Right lobe of liver (tissue), 4 donors: ENCODE measurements around the gene UBL3.

ENCODE experiments used
- CTCF ChIP-seq, 4 donors: fragments of 200-600 bp in 3 of 4; fragments of 450-650 bp in 1 of 4; IDR thresholded peaks; one replicate each; pipeline versions ENCODE4 v1.5.1 to v1.8.0; 2016 to 2022; ENCODE audit warnings: antibody characterized with exemption in 4 of 4, mild to moderate bottlenecking in 2 of 4
- POLR2A ChIP-seq: fragments of 450-650 bp; IDR thresholded peaks from one replicate; pipeline ENCODE4 v1.6.1; 2017; ENCODE audit warnings: antibody characterized with exemption, mild to moderate bottlenecking
- donor health status: DM: no; HTN: no; CAD: no.
- donor health status: DM: no; HTN: no; CAD: no.
- donor health status: DM: no; HTN: yes; CAD: no.

- no peak for TF ChIP-seq CTCF (IDR thresholded peaks at IDR 0.05)
- TF ChIP-seq POLR2A, result no peak
Measured at GRCh38 chr13:29855009-29855408, 4.6 kb upstream of the UBL3 start.
